Measurements from ENCODE around the gene POLR2E. TPM values are rescaled to one million over a fixed set of nuclear protein-coding genes. Genes with fewer than 3 reads are reported as not detected.

POLR2E gene
- total RNA-seq, 4 donors from 2014 or later = 117 to 228 (median 150) TPM

- 97% methylated on average over 5 of the region's 20 CpGs; no CpG with 5 or more reads in 1 of the 2 donors for WGBS, 2 donors (ENCODE audit: low coverage in 1 of 2)
- H3K27ac ChIP-seq = no peak overlapping the region
- H3K4me1 ChIP-seq = no peaks in the 10 kb centered on the region
- TF ChIP-seq POLR2A (IDR thresholded peaks at IDR 0.05) = no peak
- TF ChIP-seq EP300 (IDR thresholded peaks at IDR 0.05) = no peak
- TF ChIP-seq CTCF (IDR thresholded peaks at IDR 0.05) = no peak
- no peak for TF ChIP-seq POLR2AphosphoS5 (IDR thresholded peaks at IDR 0.05)
- H3K36me3 ChIP-seq = peaks cover 0 to 44% of the 10 kb centered on the region in 2 donors
- no peak overlapping the region for H3K4me3 ChIP-seq
- H3K27me3 ChIP-seq = no peaks in the 10 kb centered on the region
- H3K9me3 ChIP-seq = peaks cover 0 to 55% (median 0%) of the 10 kb centered on the region in 3 donors
- no peak for ATAC-seq
Observed at GRCh38 chr19:1055886-1056620, 39.1 kb downstream of the POLR2E start.

GRCh38 chr19:1055028-1055425 lies 40.1 kb downstream of the POLR2E start:
- Histone ChIP-seq H3K9me3 (peaks cover 0 to 54% (median 0%) of the 10 kb centered on the region in 3 donors), H3K27me3 (no peaks in the 10 kb centered on the region), H3K4me3 (no peak overlapping the region), H3K4me1 (no peaks in the 10 kb centered on the region), H3K27ac (no peak overlapping the region), H3K36me3 (peaks cover 0 to 44% of the 10 kb centered on the region in 2 donors)
- no peak for ATAC-seq
- TF ChIP-seq CTCF (IDR thresholded peaks at IDR 0.05) (no peak), POLR2A (IDR thresholded peaks at IDR 0.05) (no peak), POLR2AphosphoS5 (IDR thresholded peaks at IDR 0.05) (no peak), EP300 (IDR thresholded peaks at IDR 0.05) (no peak)
- 100% methylated on average over 6 of the region's 14 CpGs; no CpG with 5 or more reads in 1 of the 2 donors for WGBS, 2 donors (ENCODE audit: low coverage in 1 of 2)

- peaks cover 0 to 48% (median 0%) of the 10 kb centered on the region in 3 donors for H3K9me3 ChIP-seq
- ATAC-seq = no peak
- 93 to 100% methylated on average over 1 to 5 of the region's 28 CpGs for WGBS, 2 donors (ENCODE audit: low coverage in 1 of 2)
- TF ChIP-seq POLR2AphosphoS5 (IDR thresholded peaks at IDR 0.05) (no peak), POLR2A (IDR thresholded peaks at IDR 0.05) (no peak), EP300 (IDR thresholded peaks at IDR 0.05) (no peak), CTCF (IDR thresholded peaks at IDR 0.05) (no peak)
- H3K27ac ChIP-seq = no peak overlapping the region
- no peak overlapping the region for H3K4me3 ChIP-seq
- peaks cover 0 to 44% of the 10 kb centered on the region in 2 donors for H3K36me3 ChIP-seq
- no peaks in the 10 kb centered on the region for H3K27me3 ChIP-seq
- no peaks in the 10 kb centered on the region for H3K4me1 ChIP-seq
Observed at GRCh38 chr19:1054102-1055027, 40.8 kb downstream of the POLR2E start.

GRCh38 chr19:1053176-1054101 lies 41.7 kb downstream of the POLR2E start:
- TF ChIP-seq CTCF (IDR thresholded peaks at IDR 0.05) (no peak), POLR2A (IDR thresholded peaks at IDR 0.05) (no peak), EP300 (IDR thresholded peaks at IDR 0.05) (no peak), POLR2AphosphoS5 (IDR thresholded peaks at IDR 0.05) (no peak)
- WGBS, 2 donors (ENCODE audit: low coverage in 1 of 2) = 83 to 86% methylated on average over 1 to 4 of the region's 31 CpGs
- no peaks in the 10 kb centered on the region for H3K27me3 ChIP-seq
- no peak for ATAC-seq
- H3K9me3 ChIP-seq = peaks cover 0 to 39% (median 0%) of the 10 kb centered on the region in 3 donors
- H3K36me3 ChIP-seq = peaks cover 0 to 37% of the 10 kb centered on the region in 2 donors
- H3K4me3 ChIP-seq = no peak overlapping the region
- no peaks in the 10 kb centered on the region for H3K4me1 ChIP-seq
- H3K27ac ChIP-seq = no peak overlapping the region
